ENCODE results near the gene AHCYL2. TPM values are rescaled to one million over a fixed set of nuclear protein-coding genes. Genes with fewer than 3 reads are reported as not detected.
"Not testable (repeated sequence)": the region's sequence is repeated elsewhere in the genome, so short reads cannot be mapped to it uniquely, and the experiment has no call there.

AHCYL2 gene
- total and polyA plus RNA-seq, 2 experiments from 2014 or later: 7.8 to 29.4 TPM

GRCh38 chr7:129213828-129214227 lies 11.0 kb upstream of the AHCYL2 start:
- H3K4me1 Mint-ChIP-seq: peaks cover 3% of the 10 kb centered on the region; the same call in 1 of the 3 replicates
- no peak overlapping the region for H3K4me3 ChIP-seq
- TF ChIP-seq NANOG (IDR thresholded peaks at IDR 0.05; ENCODE audit: borderline replicate concordance) (no peak), STAT1 (IDR thresholded peaks at IDR 0.05; ENCODE audit: unreplicated experiment) (no peak), REST (IDR thresholded peaks at IDR 0.05; ENCODE audit: unreplicated experiment) (no peak), POLR2AphosphoS5 (IDR thresholded peaks at IDR 0.05; ENCODE audit: low read depth) (peak; percentile 35; the same call in 1 of the 2 replicates), ZNF462 (CRISPR knock-in tag; IDR thresholded peaks at IDR 0.05) (no peak), CTCF (conservative IDR thresholded peaks at IDR 0.05; ENCODE audit: low read depth in 2 of 2) (peak; percentile 61 to 85), CREB1 (CRISPR knock-in tag; IDR thresholded peaks at IDR 0.05; ENCODE audit: low read depth) (no peak), JUNB (IDR thresholded peaks at IDR 0.05; ENCODE audit: unreplicated experiment) (no peak), ZNF331 (CRISPR knock-in tag; IDR thresholded peaks at IDR 0.05; ENCODE audit: low read depth) (no peak)
- H3K27me3 Mint-ChIP-seq (ENCODE audit: insufficient read depth, low read depth, poor library complexity): peaks cover 9% of the 10 kb centered on the region
- H3K27me3 ChIP-seq (ENCODE audit: insufficient read depth): no peaks in the 10 kb centered on the region
- ATAC-seq (peak; percentile 57), DNase-seq (ENCODE audit: low spot score) (peak; percentile 80)
- H3K27ac ChIP-seq (ENCODE audit: low read depth): no peak overlapping the region
- H3K4me1 ChIP-seq (ENCODE audit: insufficient read depth): no peaks in the 10 kb centered on the region
- H3K36me3 ChIP-seq (ENCODE audit: insufficient read depth): no peaks in the 10 kb centered on the region
- H3F3A ChIP-seq (replicated peaks; ENCODE audit: low read depth): peaks cover 8% of the 10 kb centered on the region; the same call in 1 of the 2 replicates
- peaks cover 33% of the 10 kb centered on the region for H3K9me3 Mint-ChIP-seq
- peaks cover 64% of the 10 kb centered on the region for H3K36me3 Mint-ChIP-seq (ENCODE audit: low read depth)
- no peaks in the 10 kb centered on the region for H3K9me2 ChIP-seq (ENCODE audit: insufficient read depth)
- H3K4me3 Mint-ChIP-seq: no peak overlapping the region
- no peak overlapping the region for H3K4me2 ChIP-seq
- no peak overlapping the region for H2AFZ ChIP-seq
- no peaks in the 10 kb centered on the region for H4K20me1 ChIP-seq (replicated peaks; ENCODE audit: insufficient read depth)
- no peak overlapping the region for H3K27ac Mint-ChIP-seq
- H3K79me2 ChIP-seq (replicated peaks; ENCODE audit: insufficient read depth): no peaks in the 10 kb centered on the region

GRCh38 chr7:129215691-129216090 lies 9.1 kb upstream of the AHCYL2 start:
- not testable (repeated sequence) for H3K27me3 Mint-ChIP-seq (ENCODE audit: insufficient read depth, low read depth, poor library complexity); H3K36me3 ChIP-seq (ENCODE audit: insufficient read depth); H3K27me3 ChIP-seq (ENCODE audit: insufficient read depth); H3K79me2 ChIP-seq (replicated peaks; ENCODE audit: insufficient read depth); H3K9me2 ChIP-seq (ENCODE audit: insufficient read depth); H3K4me1 ChIP-seq (ENCODE audit: insufficient read depth); H3K27ac Mint-ChIP-seq; H3K27ac ChIP-seq (ENCODE audit: low read depth); H2AFZ ChIP-seq; ATAC-seq; H3F3A ChIP-seq (replicated peaks; ENCODE audit: low read depth); DNase-seq (ENCODE audit: low spot score); H3K4me2 ChIP-seq; H4K20me1 ChIP-seq (replicated peaks; ENCODE audit: insufficient read depth); H3K4me3 Mint-ChIP-seq; H3K4me1 Mint-ChIP-seq; H3K4me3 ChIP-seq
- H3K36me3 Mint-ChIP-seq (ENCODE audit: low read depth): peaks cover 52% of the 10 kb centered on the region
- peaks cover 33% of the 10 kb centered on the region for H3K9me3 Mint-ChIP-seq

Data from GM23338 (cell line).